ENCODE data around the gene PTPN1. TPM values are rescaled to one million over a fixed set of nuclear protein-coding genes. Genes with fewer than 3 reads are reported as not detected.

Gene PTPN1
- total RNA-seq, 1 experiment from 2014 or later = 63.0 TPM

DNA sequence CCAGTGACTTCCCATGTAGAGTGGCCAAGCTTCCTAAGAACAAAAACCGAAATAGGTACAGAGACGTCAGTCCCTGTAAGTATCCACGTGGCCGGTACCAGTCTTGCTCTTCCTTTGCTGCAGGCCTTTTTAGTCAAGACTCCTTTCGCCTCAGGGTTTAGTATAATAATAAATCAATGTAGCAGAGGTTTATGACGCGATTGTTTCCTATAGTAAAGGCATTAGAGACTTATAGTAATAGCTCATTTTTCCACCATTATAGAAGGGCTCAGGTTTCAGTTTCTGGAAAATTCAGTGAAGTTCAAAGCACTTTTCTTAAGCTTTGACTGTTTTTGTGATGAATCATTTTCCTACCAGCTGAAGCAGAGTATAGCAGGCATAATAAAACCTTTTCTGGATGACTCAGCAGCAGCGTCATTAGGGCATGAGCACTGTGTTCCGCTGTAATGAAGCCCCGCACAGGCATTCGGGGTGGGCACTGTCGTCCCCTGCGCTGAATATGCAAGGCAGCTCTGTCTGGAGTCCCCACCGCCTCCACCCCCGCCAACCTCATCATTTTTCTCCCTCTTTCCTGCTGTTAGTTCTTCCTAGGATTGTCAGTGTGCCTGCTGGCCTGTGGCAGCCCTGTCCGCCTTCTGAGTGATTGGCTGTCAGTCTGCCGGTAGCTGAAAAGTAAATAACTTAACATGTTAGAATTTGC is 51.3 kb downstream of the PTPN1 start:
- TSS peak; percentile 29 for BruUV-seq (replicated peaks)

DNA sequence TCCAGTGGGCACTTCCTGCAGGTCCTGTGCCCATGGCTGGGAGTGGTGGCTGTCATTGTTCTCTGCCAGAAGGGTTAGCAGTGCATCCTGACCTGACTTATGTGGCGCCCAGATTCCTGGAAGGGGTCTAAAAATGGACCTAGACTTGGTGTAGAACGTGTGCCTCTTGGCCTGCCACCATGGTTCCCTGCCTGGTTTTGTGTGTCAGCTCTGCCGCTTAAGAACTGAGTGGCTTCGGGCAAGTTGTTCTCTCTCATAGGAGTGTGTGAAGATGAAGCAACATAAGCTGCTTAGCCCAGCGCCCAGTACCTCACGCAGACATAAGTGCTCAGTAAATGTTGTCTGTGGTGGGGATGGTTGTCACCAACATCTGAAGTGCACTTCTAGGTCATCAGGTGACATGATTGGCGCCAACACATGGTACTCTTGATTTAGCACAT is 52.1 kb downstream of the PTPN1 start:
- Mint-ChIP-seq H3K4me1 (ENCODE audit: insufficient read depth, unreplicated experiment) (peaks cover 53% of the 10 kb centered on the region), H3K4me3 (ENCODE audit: unreplicated experiment) (no peak overlapping the region), H3K9me3 (ENCODE audit: unreplicated experiment) (no peaks in the 10 kb centered on the region), H3K27me3 (ENCODE audit: insufficient read depth, unreplicated experiment) (no peaks in the 10 kb centered on the region), H3K27ac (ENCODE audit: low read depth, unreplicated experiment) (peak overlapping the region; percentile 97), H3K36me3 (ENCODE audit: insufficient read depth, unreplicated experiment) (peaks cover 60% of the 10 kb centered on the region)
- intact Hi-C loops (cut with micrococcal nuclease) = no loop called here
- ChIA-PET POLR2A (interaction anchor here (0.7 to 9.9 kb wide), 17 partner anchors 12 to 453 kb away, joined by 3 to 146 read pairs (median 4); partner anchors contain the start of gene PTPN1), CTCF (interaction anchor here (0.6 to 4.4 kb wide), 8 partner anchors 11 to 257 kb away, joined by 3 to 17 read pairs (median 8); no protein-coding TSS in a partner anchor)
- TF ChIP-seq, protein P1, sequence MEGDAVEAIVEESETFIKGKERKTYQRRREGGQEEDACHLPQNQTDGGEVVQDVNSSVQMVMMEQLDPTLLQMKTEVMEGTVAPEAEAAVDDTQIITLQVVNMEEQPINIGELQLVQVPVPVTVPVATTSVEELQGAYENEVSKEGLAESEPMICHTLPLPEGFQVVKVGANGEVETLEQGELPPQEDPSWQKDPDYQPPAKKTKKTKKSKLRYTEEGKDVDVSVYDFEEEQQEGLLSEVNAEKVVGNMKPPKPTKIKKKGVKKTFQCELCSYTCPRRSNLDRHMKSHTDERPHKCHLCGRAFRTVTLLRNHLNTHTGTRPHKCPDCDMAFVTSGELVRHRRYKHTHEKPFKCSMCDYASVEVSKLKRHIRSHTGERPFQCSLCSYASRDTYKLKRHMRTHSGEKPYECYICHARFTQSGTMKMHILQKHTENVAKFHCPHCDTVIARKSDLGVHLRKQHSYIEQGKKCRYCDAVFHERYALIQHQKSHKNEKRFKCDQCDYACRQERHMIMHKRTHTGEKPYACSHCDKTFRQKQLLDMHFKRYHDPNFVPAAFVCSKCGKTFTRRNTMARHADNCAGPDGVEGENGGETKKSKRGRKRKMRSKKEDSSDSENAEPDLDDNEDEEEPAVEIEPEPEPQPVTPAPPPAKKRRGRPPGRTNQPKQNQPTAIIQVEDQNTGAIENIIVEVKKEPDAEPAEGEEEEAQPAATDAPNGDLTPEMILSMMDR (IDR thresholded peaks at IDR 0.05; ENCODE audit: unreplicated experiment) = no peak
- BruUV-seq (replicated peaks) = no TSS peak
- DNase-seq (ENCODE audit: unreplicated experiment) = no peak

More for the DNA sequence above, 51.3 kb downstream of the PTPN1 start:
- Mint-ChIP-seq H3K36me3 (ENCODE audit: insufficient read depth, unreplicated experiment) (peaks cover 61% of the 10 kb centered on the region), H3K4me3 (ENCODE audit: unreplicated experiment) (peak overlapping the region; percentile 55), H3K27ac (ENCODE audit: low read depth, unreplicated experiment) (peak overlapping the region; percentile 97), H3K9me3 (ENCODE audit: unreplicated experiment) (no peaks in the 10 kb centered on the region), H3K4me1 (ENCODE audit: insufficient read depth, unreplicated experiment) (peaks cover 47% of the 10 kb centered on the region), H3K27me3 (ENCODE audit: insufficient read depth, unreplicated experiment) (no peaks in the 10 kb centered on the region)
- TF ChIP-seq, protein P1 (IDR thresholded peaks at IDR 0.05; ENCODE audit: unreplicated experiment) = no peak
- ChIA-PET POLR2A (interaction anchor here (0.5 to 9.9 kb wide), 28 partner anchors 11 to 396 kb away, joined by 3 to 146 read pairs (median 4); partner anchors contain the start of gene PTPN1), CTCF (interaction anchor here (0.6 to 4.4 kb wide), 14 partner anchors 12 to 404 kb away, joined by 3 to 17 read pairs (median 4); no protein-coding TSS in a partner anchor)
- DNase-seq (ENCODE audit: unreplicated experiment) = peak; percentile 89
- intact Hi-C loops (cut with micrococcal nuclease) = no loop called here

DNA sequence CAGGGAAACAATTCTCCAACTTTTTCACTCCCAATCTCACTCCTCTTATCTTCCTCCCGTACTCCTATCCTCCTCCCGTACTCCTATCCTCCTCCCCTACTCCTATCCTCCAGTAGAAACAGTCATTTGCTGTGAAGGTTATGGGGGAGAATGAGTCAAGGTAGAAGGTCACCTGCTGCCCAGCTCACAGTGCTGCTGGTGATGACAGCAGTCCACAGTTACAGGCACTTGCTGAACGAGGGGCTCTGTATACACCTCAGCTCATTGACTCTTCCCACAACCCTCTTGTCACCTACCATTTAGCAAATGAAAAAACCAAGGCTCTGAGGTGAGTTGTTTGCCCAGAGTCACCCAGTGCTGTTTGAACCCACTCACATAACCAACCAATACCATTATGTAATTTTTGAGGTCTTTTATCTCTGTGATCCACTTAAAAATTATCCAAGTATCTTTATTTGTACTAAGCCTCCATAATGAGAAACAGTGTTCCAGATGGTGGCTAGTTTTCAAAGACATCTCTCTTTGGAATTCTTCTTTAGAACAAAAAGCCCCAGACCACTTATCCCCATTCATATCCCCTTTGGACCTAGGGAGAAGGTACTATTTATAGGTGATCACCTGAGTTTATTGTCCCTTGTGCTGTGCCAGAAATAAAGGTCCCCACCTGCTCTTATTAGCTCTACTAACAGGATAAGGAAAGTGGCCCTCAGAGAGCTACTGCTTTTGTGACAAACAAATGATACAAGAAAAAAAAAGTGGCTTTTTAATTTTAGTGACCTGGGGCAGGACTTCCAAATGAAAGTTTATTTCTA is 53.2 kb downstream of the PTPN1 start:
- Mint-ChIP-seq H3K9me3 (ENCODE audit: unreplicated experiment) (no peaks in the 10 kb centered on the region), H3K36me3 (ENCODE audit: insufficient read depth, unreplicated experiment) (peaks cover 63% of the 10 kb centered on the region), H3K4me1 (ENCODE audit: insufficient read depth, unreplicated experiment) (peaks cover 49% of the 10 kb centered on the region), H3K27ac (ENCODE audit: low read depth, unreplicated experiment) (peak overlapping the region; percentile 97), H3K4me3 (ENCODE audit: unreplicated experiment) (no peak overlapping the region), H3K27me3 (ENCODE audit: insufficient read depth, unreplicated experiment) (no peaks in the 10 kb centered on the region)
- TSS peak; percentile 3 for BruUV-seq (replicated peaks)
- POLR2A ChIA-PET = interaction anchor here (0.7 to 9.9 kb wide), 7 partner anchors 11 to 454 kb away, joined by 3 to 146 read pairs (median 10); partner anchors contain the start of gene PTPN1
- CTCF ChIA-PET = interaction anchor here (0.5 to 4.4 kb wide), 11 partner anchors 10 to 376 kb away, joined by 3 to 24 read pairs (median 4); no protein-coding TSS in a partner anchor
- intact Hi-C loops (cut with micrococcal nuclease) = no loop called here
- TF ChIP-seq, protein P1 (IDR thresholded peaks at IDR 0.05; ENCODE audit: unreplicated experiment) = no peak
- DNase-seq (ENCODE audit: unreplicated experiment) = no peak

Data from MCF 10A (cell line).